HepG2 (cell line): ENCODE data around the gene NET1. TPM values are rescaled to one million over a fixed set of nuclear protein-coding genes. Genes with fewer than 3 reads are reported as not detected.

Experiments
- ETV5 ChIP-seq: IDR thresholded peaks from 2 replicates; pipeline ENCODE4 v1.6.1; 2018; ENCODE audit warnings: missing biosample characterization, missing genetic modification reagents, inconsistent platforms, borderline replicate concordance
- GMEB2 ChIP-seq: IDR thresholded peaks from 2 replicates; pipeline ENCODE4 v1.6.1; 2016; ENCODE audit warnings: missing biosample characterization, missing genetic modification reagents, low read depth
- HIVEP1 ChIP-seq: sonication (generic); formaldehyde crosslinking; IDR thresholded peaks from 2 replicates; pipeline ENCODE4 v1.4.0; 2020; ENCODE audit warnings: mild to moderate bottlenecking, missing genetic modification reagents
- IKZF1 ChIP-seq: fragments of 450-650 bp; IDR thresholded peaks from 2 replicates; pipeline ENCODE4 v1.7.1; 2016
- IRF2 ChIP-seq: IDR thresholded peaks from 2 replicates; pipeline ENCODE4 v1.6.1; 2018; ENCODE audit warnings: missing genetic modification reagents, missing compliant biosample characterization
- JDP2 ChIP-seq: sonication (generic); formaldehyde crosslinking; IDR thresholded peaks from 2 replicates; pipeline ENCODE4 v1.8.1; 2022; ENCODE audit warnings: missing genetic modification reagents, borderline replicate concordance
- NFKB2 ChIP-seq: sonication (generic); formaldehyde crosslinking; IDR thresholded peaks from 2 replicates; pipeline ENCODE4 v1.4.0; 2020; ENCODE audit warnings: missing genetic modification reagents, borderline replicate concordance
- PAF1 ChIP-seq: IDR thresholded peaks from 2 replicates; pipeline ENCODE4 v1.6.1; 2016; ENCODE audit warnings: missing genetic modification reagents, missing compliant biosample characterization
- ZGPAT ChIP-seq: IDR thresholded peaks from 2 replicates; pipeline ENCODE4 v1.6.1; 2016; ENCODE audit warnings: mild to moderate bottlenecking
- ZNF282 ChIP-seq: fragments of 450-650 bp; IDR thresholded peaks from 2 replicates; pipeline ENCODE4 v1.6.1; 2018; ENCODE audit not compliant: partially characterized antibody
- ZNF331 ChIP-seq: sonication (generic); formaldehyde crosslinking; IDR thresholded peaks from 2 replicates; pipeline ENCODE4 v1.4.0; 2020; ENCODE audit warnings: missing genetic modification reagents
- ZNF362 ChIP-seq: sonication (generic); formaldehyde crosslinking; IDR thresholded peaks from 2 replicates; pipeline ENCODE4 v1.4.0; 2020; ENCODE audit warnings: missing genetic modification reagents, mild to moderate bottlenecking, borderline replicate concordance
- ZNF569 ChIP-seq: sonication (generic); formaldehyde crosslinking; IDR thresholded peaks from 2 replicates; pipeline ENCODE4 v1.5.0; 2020; ENCODE audit warnings: mild to moderate bottlenecking, missing genetic modification reagents, moderate library complexity, borderline replicate concordance
- ZNF75D ChIP-seq: sonication (generic); formaldehyde crosslinking; IDR thresholded peaks from 2 replicates; pipeline ENCODE4 v1.8.1; 2023; ENCODE audit warnings: missing genetic modification reagents, mild to moderate bottlenecking, borderline replicate concordance
- ZNF792 ChIP-seq: IDR thresholded peaks from 2 replicates; pipeline ENCODE4 v1.6.1; 2016
- polyA plus RNA-seq, 8 experiments: library from polyadenylated mRNA; depleted of rRNA in 3 of 8; stranded (reverse) in 7 of 8; unstranded in 1 of 8; fragments of >200 nt; fragmentation: Illumina TruSeq in 4 of 8; extraction: Trizol in 4 of 8; gene quantifications; 2 replicates each; pipeline versions ENCODE4 v1.2.1 to v1.2.3, GENCODE V29; 2011 to 2016; ENCODE audit warnings: low read depth in 4 of 8, missing spikeins in 1 of 8, mixed read lengths in 1 of 8; ENCODE audit not compliant: insufficient read depth in 1 of 8
- total RNA-seq, 5 experiments: library from RNA; depleted of rRNA; stranded (reverse); fragments of >200 nt; fragmentation: Illumina TruSeq; extraction: Trizol; gene quantifications; 2 replicates each; pipeline ENCODE4 v1.2.3, GENCODE V29; 2016; ENCODE audit warnings: low read depth in 1 of 5
- TF ChIP-seq, protein P1 (sequence below): sonication (generic); formaldehyde crosslinking; IDR thresholded peaks from 2 replicates; pipeline ENCODE4 v1.8.1; 2023; ENCODE audit warnings: mild to moderate bottlenecking, moderate library complexity, missing genetic modification reagents
- TF ChIP-seq, protein P2 (sequence below): IDR thresholded peaks from 2 replicates; pipeline ENCODE4 v1.6.1; 2018; ENCODE audit warnings: missing genetic modification reagents
- TF ChIP-seq, protein P3 (sequence below): sonication (generic); formaldehyde crosslinking; conservative IDR thresholded peaks from 2 replicates; pipeline ENCODE4 v1.8.1; 2023; ENCODE audit warnings: missing genetic modification reagents
- TF ChIP-seq, protein P4 (sequence below): sonication (generic); formaldehyde crosslinking; IDR thresholded peaks from 2 replicates; pipeline ENCODE4 v1.5.0; 2020; ENCODE audit warnings: mild to moderate bottlenecking, missing genetic modification reagents, moderate library complexity

NET1 gene
- total and polyA plus RNA-seq, 2 of the 13 experiments (the other 11 are each of a cell fraction or from before 2014, with no cell fraction given) = 48.1 to 65.8 TPM

DNA sequence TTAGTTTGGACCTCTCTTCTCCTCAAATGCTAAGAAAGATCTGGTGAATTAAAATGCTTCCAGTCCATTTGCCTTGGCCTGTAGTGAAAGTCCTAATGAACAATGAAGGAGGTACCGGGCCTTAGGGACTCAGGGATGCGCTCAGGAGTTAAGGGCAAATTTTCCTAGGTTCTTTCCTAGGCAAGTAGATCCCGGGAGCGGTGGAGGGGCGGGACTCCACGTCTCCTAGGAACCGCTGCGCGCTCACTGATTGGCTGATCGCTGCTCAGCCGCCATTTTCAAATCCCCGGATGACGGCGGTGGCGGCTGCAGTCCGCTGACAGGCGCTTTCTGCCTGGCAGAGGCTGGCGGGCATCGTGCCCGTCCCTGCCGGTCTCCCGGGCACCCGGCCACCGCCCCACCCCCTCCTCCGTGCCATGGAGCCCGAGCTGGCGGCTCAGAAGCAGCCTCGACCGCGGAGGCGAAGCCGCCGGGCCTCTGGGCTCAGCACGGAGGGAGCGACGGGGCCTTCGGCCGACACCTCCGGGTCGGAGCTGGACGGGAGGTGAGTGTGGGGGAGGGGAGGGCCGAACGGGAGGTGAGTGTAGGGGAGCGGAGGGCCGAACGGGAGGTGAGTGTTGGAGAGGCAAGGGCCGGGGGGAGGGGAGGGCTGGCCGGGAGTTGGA is at the start of gene NET1 (continued):
- no peak for TF ChIP-seq JDP2 (CRISPR knock-in tag)
- no peak for TF ChIP-seq ZNF75D (CRISPR knock-in tag)
- TF ChIP-seq IKZF1 = no peak
- TF ChIP-seq, protein P1, sequence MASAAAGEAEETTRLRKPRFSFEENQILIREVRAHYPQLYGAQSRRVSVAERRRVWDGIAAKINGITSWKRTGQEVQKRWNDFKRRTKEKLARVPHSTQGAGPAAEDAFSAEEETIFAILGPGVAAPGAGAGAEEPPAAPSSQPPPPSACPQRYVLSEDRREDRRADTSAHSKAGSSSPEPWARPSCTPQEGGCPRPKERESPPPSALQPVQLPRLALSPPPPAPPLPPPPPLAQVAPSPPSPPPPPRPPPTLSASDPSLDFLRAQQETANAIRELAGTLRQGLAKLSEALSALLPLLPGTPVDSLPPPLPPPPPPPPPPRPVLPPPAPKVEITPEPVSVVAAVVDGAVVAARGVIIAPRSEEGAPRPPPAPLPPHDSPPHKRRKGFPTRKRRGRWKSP = no peak
- peak; percentile 64; the same call in 1 of the 2 replicates for TF ChIP-seq ZGPAT (CRISPR knock-in tag)
- TF ChIP-seq ZNF792 (CRISPR knock-in tag) = no peak
- TF ChIP-seq ZNF282 = no peak
- TF ChIP-seq ZNF362 = no peak
- TF ChIP-seq, protein P2, sequence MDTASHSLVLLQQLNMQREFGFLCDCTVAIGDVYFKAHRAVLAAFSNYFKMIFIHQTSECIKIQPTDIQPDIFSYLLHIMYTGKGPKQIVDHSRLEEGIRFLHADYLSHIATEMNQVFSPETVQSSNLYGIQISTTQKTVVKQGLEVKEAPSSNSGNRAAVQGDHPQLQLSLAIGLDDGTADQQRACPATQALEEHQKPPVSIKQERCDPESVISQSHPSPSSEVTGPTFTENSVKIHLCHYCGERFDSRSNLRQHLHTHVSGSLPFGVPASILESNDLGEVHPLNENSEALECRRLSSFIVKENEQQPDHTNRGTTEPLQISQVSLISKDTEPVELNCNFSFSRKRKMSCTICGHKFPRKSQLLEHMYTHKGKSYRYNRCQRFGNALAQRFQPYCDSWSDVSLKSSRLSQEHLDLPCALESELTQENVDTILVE (CRISPR knock-in tag) = no peak
- TF ChIP-seq, protein P3, sequence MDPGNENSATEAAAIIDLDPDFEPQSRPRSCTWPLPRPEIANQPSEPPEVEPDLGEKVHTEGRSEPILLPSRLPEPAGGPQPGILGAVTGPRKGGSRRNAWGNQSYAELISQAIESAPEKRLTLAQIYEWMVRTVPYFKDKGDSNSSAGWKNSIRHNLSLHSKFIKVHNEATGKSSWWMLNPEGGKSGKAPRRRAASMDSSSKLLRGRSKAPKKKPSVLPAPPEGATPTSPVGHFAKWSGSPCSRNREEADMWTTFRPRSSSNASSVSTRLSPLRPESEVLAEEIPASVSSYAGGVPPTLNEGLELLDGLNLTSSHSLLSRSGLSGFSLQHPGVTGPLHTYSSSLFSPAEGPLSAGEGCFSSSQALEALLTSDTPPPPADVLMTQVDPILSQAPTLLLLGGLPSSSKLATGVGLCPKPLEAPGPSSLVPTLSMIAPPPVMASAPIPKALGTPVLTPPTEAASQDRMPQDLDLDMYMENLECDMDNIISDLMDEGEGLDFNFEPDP (CRISPR knock-in tag) = no peak
- TF ChIP-seq PAF1 (CRISPR knock-in tag) = no peak
- TF ChIP-seq ZNF331 (CRISPR knock-in tag) = no peak
- TF ChIP-seq ETV5 (CRISPR knock-in tag) = peak; percentile 30; the same call in 1 of the 2 replicates
- TF ChIP-seq ZNF569 (CRISPR knock-in tag) = no peak
- no peak; the same call in 1 of the 2 replicates for TF ChIP-seq IRF2 (CRISPR knock-in tag)
- 0 out of 2 replicates have a peak, but pooled peaks have one; percentile 26 for TF ChIP-seq HIVEP1 (CRISPR knock-in tag)
- TF ChIP-seq NFKB2 (CRISPR knock-in tag) = peak; percentile 58; the same call in 1 of the 2 replicates
- TF ChIP-seq GMEB2 (CRISPR knock-in tag) = no peak
- TF ChIP-seq, protein P4, sequence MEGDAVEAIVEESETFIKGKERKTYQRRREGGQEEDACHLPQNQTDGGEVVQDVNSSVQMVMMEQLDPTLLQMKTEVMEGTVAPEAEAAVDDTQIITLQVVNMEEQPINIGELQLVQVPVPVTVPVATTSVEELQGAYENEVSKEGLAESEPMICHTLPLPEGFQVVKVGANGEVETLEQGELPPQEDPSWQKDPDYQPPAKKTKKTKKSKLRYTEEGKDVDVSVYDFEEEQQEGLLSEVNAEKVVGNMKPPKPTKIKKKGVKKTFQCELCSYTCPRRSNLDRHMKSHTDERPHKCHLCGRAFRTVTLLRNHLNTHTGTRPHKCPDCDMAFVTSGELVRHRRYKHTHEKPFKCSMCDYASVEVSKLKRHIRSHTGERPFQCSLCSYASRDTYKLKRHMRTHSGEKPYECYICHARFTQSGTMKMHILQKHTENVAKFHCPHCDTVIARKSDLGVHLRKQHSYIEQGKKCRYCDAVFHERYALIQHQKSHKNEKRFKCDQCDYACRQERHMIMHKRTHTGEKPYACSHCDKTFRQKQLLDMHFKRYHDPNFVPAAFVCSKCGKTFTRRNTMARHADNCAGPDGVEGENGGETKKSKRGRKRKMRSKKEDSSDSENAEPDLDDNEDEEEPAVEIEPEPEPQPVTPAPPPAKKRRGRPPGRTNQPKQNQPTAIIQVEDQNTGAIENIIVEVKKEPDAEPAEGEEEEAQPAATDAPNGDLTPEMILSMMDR (CRISPR knock-in tag) = no peak
